Mesendoderm (in vitro differentiated cells): ENCODE results near the gene NGFR.

Experiments used
- DNase-seq: peaks from one replicate; pipeline ENCODE4 v3.0.0; 2013
- H2AK5ac ChIP-seq: 2 replicates; pipeline ENCODE4 v1.6.1; 2013; ENCODE audit warnings: low read length, inconsistent platforms
- H2BK120ac ChIP-seq: 2 replicates; pipeline ENCODE4 v1.6.1; 2013; ENCODE audit warnings: low read depth, mild to moderate bottlenecking, low read length, moderate library complexity, mixed read lengths
- H2BK15ac ChIP-seq: replicated peaks from 2 replicates; pipeline ENCODE4 v1.6.1; 2013; ENCODE audit warnings: low read depth, mild to moderate bottlenecking, moderate library complexity
- H2BK5ac ChIP-seq: 2 replicates; pipeline ENCODE4 v1.6.1; 2013; ENCODE audit warnings: low read length, inconsistent platforms
- H3K18ac ChIP-seq: 2 replicates; pipeline ENCODE4 v1.6.1; 2013; ENCODE audit warnings: mild to moderate bottlenecking, low read length, mixed read lengths
- H3K23ac ChIP-seq: one replicate; pipeline ENCODE4 v1.6.1; 2013; ENCODE audit warnings: low read length
- H3K27ac ChIP-seq: 2 replicates; pipeline ENCODE4 v1.5.1; 2013; ENCODE audit warnings: low read depth, mild to moderate bottlenecking, inconsistent platforms, low read length, moderate library complexity
- H3K27me3 ChIP-seq: 2 replicates; pipeline ENCODE4 v1.6.1; 2013; ENCODE audit warnings: low read length, control low read depth, mild to moderate bottlenecking, inconsistent platforms; ENCODE audit not compliant: insufficient read depth, poor library complexity
- H3K36me3 ChIP-seq: 2 replicates; pipeline ENCODE4 v1.6.1; 2013; ENCODE audit warnings: low read length, inconsistent platforms; ENCODE audit not compliant: control insufficient read depth, insufficient read depth
- H3K4ac ChIP-seq: one replicate; pipeline ENCODE4 v1.6.1; 2013; ENCODE audit warnings: low read depth, mild to moderate bottlenecking, low read length, moderate library complexity
- H3K4me1 ChIP-seq: 2 replicates; pipeline ENCODE4 v1.6.1; 2013; ENCODE audit warnings: low read depth, low read length, inconsistent platforms; ENCODE audit not compliant: control insufficient read depth
- H3K4me2 ChIP-seq: 2 replicates; pipeline ENCODE4 v1.6.1; 2013; ENCODE audit warnings: low read length
- H3K4me3 ChIP-seq: 2 replicates; pipeline ENCODE4 v1.5.1; 2013; ENCODE audit warnings: mild to moderate bottlenecking, low read length
- H3K56ac ChIP-seq: one replicate; pipeline ENCODE4 v1.6.1; 2013; ENCODE audit warnings: low read length
- H3K79me1 ChIP-seq: 2 replicates; pipeline ENCODE4 v1.6.1; 2013; ENCODE audit warnings: low read length, inconsistent platforms
- H3K79me2 ChIP-seq: 2 replicates; pipeline ENCODE4 v1.6.1; 2013; ENCODE audit warnings: mild to moderate bottlenecking, low read length; ENCODE audit not compliant: control insufficient read depth, insufficient read depth
- H3K9ac ChIP-seq: 2 replicates; pipeline ENCODE4 v1.6.1; 2013; ENCODE audit warnings: low read length, inconsistent platforms
- H4K5ac ChIP-seq: one replicate; pipeline ENCODE4 v1.6.1; 2013; ENCODE audit warnings: low read length
- H4K8ac ChIP-seq: one replicate; pipeline ENCODE4 v1.6.1; 2013; ENCODE audit warnings: low read depth, mild to moderate bottlenecking, control low read depth, low read length, moderate library complexity
- WGBS: extraction: QIAGEN DNeasy Blood & Tissue Kit; methylation state at CpG from one replicate; pipeline ENCODE4 v1.1.7; 2013; ENCODE audit warnings: low lambda C conversion rate, missing lambda C conversion rate; ENCODE audit not compliant: insufficient coverage; ENCODE audit errors: extremely low coverage; 5-methylcytosine and 5-hydroxymethylcytosine counted together

Gene NGFR

DNA sequence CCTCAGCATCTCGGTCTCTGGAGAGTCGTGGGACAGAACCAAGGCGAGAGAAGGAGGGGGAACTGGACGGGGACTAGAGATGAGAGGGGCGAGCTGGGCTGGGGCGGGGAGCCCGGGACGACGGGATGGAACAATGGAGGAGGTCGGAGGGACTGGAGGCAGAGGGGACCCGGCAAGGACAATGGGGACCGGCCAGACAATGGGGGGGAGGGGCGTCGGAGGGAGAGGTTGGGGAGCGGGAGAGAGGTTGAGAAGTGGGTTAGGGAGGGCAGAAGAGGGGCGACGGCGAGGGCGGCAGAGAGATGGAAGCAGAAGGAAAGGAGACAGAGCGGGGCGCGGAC, 719 bp downstream of the NGFR start:
- Histone ChIP-seq H3K79me2 (no peaks in the 10 kb centered on the region), H3K56ac (peak overlapping the region; percentile 80), H3K36me3 (no peaks in the 10 kb centered on the region), H3K79me1 (no peaks in the 10 kb centered on the region), H3K4me3 (peak overlapping the region; percentile 20), H3K4me1 (peaks cover 7% of the 10 kb centered on the region), H4K8ac (no peak overlapping the region), H3K4ac (no peak overlapping the region), H2BK5ac (no peak overlapping the region), H3K4me2 (peak overlapping the region; percentile 60), H2BK15ac (no peak overlapping the region), H3K27me3 (peaks cover 13% of the 10 kb centered on the region), H3K27ac (no peak overlapping the region), H3K18ac (no peak overlapping the region), H2AK5ac (no peak overlapping the region), H3K9ac (peak overlapping the region; percentile 37), H2BK120ac (no peak overlapping the region), H4K5ac (no peak overlapping the region), H3K23ac (no peak overlapping the region)
- DNase-seq: no peak
- no CpG with 5 or more reads among the region's 22 CpGs for WGBS

DNA sequence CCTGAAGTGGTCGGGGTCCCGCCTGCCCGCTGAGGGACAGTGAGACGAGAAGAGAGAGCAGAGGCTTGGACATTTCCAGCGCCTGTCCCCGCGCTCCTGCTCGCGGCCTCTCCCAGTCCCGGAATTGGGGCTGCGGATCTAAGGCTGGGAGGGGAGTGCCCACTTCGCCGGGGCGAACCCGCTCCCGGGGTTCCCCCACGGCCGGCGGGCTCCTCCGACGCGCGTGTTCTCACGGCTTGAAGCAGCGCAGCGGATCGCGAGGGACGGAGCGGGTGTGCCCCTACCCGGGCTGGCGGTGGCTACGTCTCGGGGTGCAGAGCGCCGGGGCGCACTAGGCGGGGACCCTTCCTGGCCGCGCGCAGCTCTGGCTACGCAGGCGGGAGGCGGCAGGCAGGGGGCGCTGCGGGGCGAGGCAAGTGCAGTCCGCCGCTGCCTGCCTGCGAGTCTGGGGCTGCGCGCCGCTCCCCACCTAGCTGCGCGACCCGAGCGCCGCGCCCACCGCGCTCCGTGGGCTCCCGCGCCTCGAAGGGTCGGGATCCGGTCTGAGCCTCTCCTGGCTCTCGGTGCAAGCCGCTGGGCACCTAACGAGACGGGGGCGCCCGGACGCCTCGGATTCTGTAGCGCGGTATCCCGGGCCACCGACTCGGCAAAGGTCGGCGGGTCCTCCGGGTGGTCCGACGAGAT, 1.2 kb downstream of the NGFR start:
- Histone ChIP-seq H3K4me1 (peaks cover 7% of the 10 kb centered on the region), H3K27me3 (peaks cover 13% of the 10 kb centered on the region), H3K56ac (peak overlapping the region; percentile 81), H2AK5ac (no peak overlapping the region), H3K4me2 (peak overlapping the region; percentile 80), H4K8ac (no peak overlapping the region), H3K18ac (no peak overlapping the region), H3K36me3 (no peaks in the 10 kb centered on the region), H3K23ac (peak overlapping the region; percentile 35), H3K9ac (peak overlapping the region; percentile 44), H3K79me1 (no peaks in the 10 kb centered on the region), H2BK120ac (no peak overlapping the region), H3K4me3 (peak overlapping the region; percentile 20), H2BK15ac (no peak overlapping the region), H3K79me2 (no peaks in the 10 kb centered on the region), H2BK5ac (no peak overlapping the region), H3K27ac (no peak overlapping the region), H4K5ac (no peak overlapping the region), H3K4ac (no peak overlapping the region)
- DNase-seq: peak; percentile 65
- WGBS: no CpG with 5 or more reads among the region's 85 CpGs

DNA sequence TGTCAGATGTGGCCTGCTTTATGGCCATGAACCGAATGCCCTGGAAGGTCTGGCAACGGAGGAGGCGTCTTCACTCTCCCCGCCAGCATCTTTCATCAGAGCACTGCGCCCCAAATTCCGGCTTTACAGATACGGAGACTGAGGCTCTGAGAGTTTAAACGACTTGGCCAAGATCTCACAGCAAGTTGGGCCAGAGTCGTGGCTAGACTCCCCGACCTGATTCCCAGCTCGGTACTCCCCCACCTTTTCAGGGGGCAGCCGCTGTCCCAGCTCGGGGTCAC, 1.7 kb downstream of the NGFR start:
- no peak overlapping the region for H2BK5ac ChIP-seq
- H3K4ac ChIP-seq: no peak overlapping the region
- H2BK15ac ChIP-seq: no peak overlapping the region
- peaks cover 7% of the 10 kb centered on the region for H3K4me1 ChIP-seq
- no peak overlapping the region for H4K5ac ChIP-seq
- no peak overlapping the region for H4K8ac ChIP-seq
- no peak overlapping the region for H2AK5ac ChIP-seq
- H3K79me2 ChIP-seq: no peaks in the 10 kb centered on the region
- peaks cover 13% of the 10 kb centered on the region for H3K27me3 ChIP-seq
- peak overlapping the region; percentile 59 for H3K9ac ChIP-seq
- H3K79me1 ChIP-seq: no peaks in the 10 kb centered on the region
- no CpG with 5 or more reads among the region's 13 CpGs for WGBS
- peak overlapping the region; percentile 35 for H3K23ac ChIP-seq
- no peak overlapping the region for H3K18ac ChIP-seq
- no peaks in the 10 kb centered on the region for H3K36me3 ChIP-seq
- no peak overlapping the region for H2BK120ac ChIP-seq
- H3K4me3 ChIP-seq: peak overlapping the region; percentile 15
- no peak for DNase-seq
- H3K27ac ChIP-seq: no peak overlapping the region
- peak overlapping the region; percentile 80 for H3K4me2 ChIP-seq
- peak overlapping the region; percentile 81 for H3K56ac ChIP-seq

DNA sequence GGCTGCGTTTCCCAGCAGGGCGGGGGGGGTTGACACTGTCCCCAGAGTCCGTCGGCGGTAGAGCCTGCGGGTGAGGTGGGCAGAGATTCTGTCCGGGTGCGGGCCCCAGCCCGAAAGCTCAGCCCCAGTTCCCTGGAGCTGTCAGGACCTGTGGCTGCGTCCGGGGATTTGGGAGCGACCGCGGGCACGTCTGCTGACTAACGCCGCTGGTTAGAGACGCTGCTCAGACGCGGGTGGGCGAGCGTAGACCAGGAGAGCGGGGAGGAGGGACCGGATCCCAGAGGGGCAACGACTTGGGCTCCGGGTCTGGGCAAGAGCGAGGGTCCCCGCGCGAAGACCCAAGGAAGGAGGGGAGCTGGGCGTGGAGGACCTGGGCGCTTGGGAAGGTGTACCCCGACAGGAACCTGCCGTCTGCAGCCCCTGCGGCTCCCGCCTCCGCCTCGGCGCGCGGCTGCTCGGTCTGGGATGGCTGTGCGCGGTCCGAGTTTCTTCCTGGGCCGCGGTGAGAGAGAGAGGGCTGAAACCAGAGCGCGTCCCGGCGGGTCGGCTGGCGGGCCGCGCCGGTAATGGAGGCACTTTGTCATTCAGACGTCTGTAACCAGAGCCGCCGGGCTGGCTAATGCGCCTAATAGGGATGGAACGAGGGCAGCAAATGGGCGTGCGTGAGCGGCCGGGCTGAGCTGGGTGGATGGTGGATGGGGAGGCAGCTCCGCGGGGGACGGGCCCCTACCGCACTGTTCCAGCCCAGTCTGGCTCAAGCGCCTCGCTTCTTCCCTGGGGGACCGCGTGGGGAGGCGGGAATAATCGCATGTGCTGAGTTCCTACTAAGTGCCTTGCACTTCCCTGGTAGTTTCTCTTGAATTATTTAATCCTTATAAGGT, 2.3 kb downstream of the NGFR start:
- H3K4me2 ChIP-seq: peak overlapping the region; percentile 80
- no peak overlapping the region for H2AK5ac ChIP-seq
- no peak overlapping the region for H3K18ac ChIP-seq
- H3K79me1 ChIP-seq: no peaks in the 10 kb centered on the region
- no peak overlapping the region for H4K8ac ChIP-seq
- no peaks in the 10 kb centered on the region for H3K36me3 ChIP-seq
- DNase-seq: peak; percentile 76
- H3K9ac ChIP-seq: peak overlapping the region; percentile 59
- H3K4ac ChIP-seq: no peak overlapping the region
- H3K27me3 ChIP-seq: peaks cover 13% of the 10 kb centered on the region
- H3K56ac ChIP-seq: peak overlapping the region; percentile 81
- WGBS: no CpG with 5 or more reads among the region's 75 CpGs
- no peak overlapping the region for H3K27ac ChIP-seq
- no peak overlapping the region for H2BK15ac ChIP-seq
- no peak overlapping the region for H4K5ac ChIP-seq
- no peak overlapping the region for H3K23ac ChIP-seq
- H3K4me1 ChIP-seq: peaks cover 8% of the 10 kb centered on the region
- H3K79me2 ChIP-seq: no peaks in the 10 kb centered on the region
- H2BK120ac ChIP-seq: no peak overlapping the region
- no peak overlapping the region for H2BK5ac ChIP-seq
- H3K4me3 ChIP-seq: peak overlapping the region; percentile 25

DNA sequence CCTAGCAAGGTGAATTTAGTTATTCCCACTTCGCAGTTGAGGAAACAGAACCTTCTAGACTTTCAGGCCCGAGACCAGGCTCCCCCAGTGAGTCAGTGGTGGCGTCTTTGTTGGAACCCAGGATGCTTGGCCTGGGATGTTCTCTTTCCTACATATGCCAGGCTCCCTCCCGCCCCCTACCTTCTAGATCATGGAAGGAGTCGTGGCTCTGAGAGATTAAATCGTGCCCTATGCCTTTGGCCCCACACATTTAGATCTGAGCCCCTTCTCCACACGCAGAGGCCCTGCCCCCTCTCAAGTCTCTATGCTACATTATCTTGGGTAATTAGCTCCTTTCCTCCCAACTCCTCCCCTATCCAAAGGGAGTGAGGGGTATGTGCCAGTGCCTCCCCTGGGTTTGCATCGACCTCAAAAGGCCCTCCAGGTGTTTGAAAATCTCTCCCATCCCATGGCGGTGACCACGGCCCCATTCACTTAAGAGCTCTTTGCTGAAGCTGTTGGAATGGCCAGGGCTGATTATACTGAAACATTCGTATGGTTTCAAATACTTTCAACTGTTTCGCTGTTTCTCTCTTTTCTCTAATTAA, 3.0 kb downstream of the NGFR start:
- no peak overlapping the region for H2AK5ac ChIP-seq
- peaks cover 13% of the 10 kb centered on the region for H3K27me3 ChIP-seq
- DNase-seq: peak; percentile 80
- H4K8ac ChIP-seq: no peak overlapping the region
- H3K4me3 ChIP-seq: no peak overlapping the region
- peak overlapping the region; percentile 80 for H3K4me2 ChIP-seq
- no peak overlapping the region for H3K18ac ChIP-seq
- H2BK120ac ChIP-seq: no peak overlapping the region
- no peak overlapping the region for H3K27ac ChIP-seq
- no peak overlapping the region for H4K5ac ChIP-seq
- no peak overlapping the region for H3K23ac ChIP-seq
- no CpG with 5 or more reads among the region's 12 CpGs for WGBS
- no peak overlapping the region for H2BK5ac ChIP-seq
- no peaks in the 10 kb centered on the region for H3K36me3 ChIP-seq
- no peak overlapping the region for H3K56ac ChIP-seq
- H3K4ac ChIP-seq: no peak overlapping the region
- H3K79me1 ChIP-seq: no peaks in the 10 kb centered on the region
- H2BK15ac ChIP-seq: no peak overlapping the region
- peaks cover 9% of the 10 kb centered on the region for H3K4me1 ChIP-seq
- no peak overlapping the region for H3K9ac ChIP-seq
- no peaks in the 10 kb centered on the region for H3K79me2 ChIP-seq
